ENCODE measurements around the gene CHIA.

DNA sequence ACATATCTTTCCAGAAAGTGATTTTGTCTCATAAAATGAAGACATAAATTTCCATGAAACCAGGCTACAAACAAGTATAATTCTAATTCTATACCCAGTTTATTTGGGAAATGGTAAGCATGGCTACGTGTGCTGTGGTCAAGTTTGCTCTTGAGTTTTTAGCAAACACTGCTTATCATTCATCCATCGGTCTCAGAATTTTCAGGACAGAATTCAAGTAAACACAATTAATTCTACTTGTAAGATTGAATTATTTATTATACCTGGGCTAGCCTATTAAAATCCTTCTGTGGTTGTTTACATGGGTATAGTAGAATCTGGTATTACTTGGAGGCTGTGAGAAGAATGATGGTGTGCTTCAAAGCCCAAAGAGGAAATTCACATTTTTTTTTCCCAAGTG lies 68.3 kb downstream of the CHIA start:
- TF ChIP-seq, protein P1, sequence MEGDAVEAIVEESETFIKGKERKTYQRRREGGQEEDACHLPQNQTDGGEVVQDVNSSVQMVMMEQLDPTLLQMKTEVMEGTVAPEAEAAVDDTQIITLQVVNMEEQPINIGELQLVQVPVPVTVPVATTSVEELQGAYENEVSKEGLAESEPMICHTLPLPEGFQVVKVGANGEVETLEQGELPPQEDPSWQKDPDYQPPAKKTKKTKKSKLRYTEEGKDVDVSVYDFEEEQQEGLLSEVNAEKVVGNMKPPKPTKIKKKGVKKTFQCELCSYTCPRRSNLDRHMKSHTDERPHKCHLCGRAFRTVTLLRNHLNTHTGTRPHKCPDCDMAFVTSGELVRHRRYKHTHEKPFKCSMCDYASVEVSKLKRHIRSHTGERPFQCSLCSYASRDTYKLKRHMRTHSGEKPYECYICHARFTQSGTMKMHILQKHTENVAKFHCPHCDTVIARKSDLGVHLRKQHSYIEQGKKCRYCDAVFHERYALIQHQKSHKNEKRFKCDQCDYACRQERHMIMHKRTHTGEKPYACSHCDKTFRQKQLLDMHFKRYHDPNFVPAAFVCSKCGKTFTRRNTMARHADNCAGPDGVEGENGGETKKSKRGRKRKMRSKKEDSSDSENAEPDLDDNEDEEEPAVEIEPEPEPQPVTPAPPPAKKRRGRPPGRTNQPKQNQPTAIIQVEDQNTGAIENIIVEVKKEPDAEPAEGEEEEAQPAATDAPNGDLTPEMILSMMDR (IDR thresholded peaks at IDR 0.05): no peak
- no peak for TF ChIP-seq POLR2A (IDR thresholded peaks at IDR 0.05)
